A549 (cell line): ENCODE results near the gene TGM6. TPM values are rescaled to one million over a fixed set of nuclear protein-coding genes. Genes with fewer than 3 reads are reported as not detected.
A peak's percentile ranks its signal among the peaks of the same experiment; 100 is the strongest.

Experiments used
- ATAC-seq, 2 experiments: fragments of 200-7000 bp in 1 of 2; fragments of >200 bp in 1 of 2; cut with Nextera tagmentation in 1 of 2; cut with Tn5 transposase in 1 of 2; 3 replicates each; pipeline versions ENCODE4 v1.8.0 to v1.9.1; 2018 to 2020; ENCODE audit warnings: mild to moderate bottlenecking in 1 of 2, moderate library complexity in 1 of 2
- CTCF ChIA-PET: fragments of 300-600 bp; sonication (Branson Sonifier 250); formaldehyde crosslinking; extraction: SDS; loops from one replicate; lab custom pipeline; 2021; ENCODE audit warnings: antibody characterized with exemption, inconsistent platforms; lab: Yijun Ruan, JAX
- POLR2A ChIA-PET: fragments of 350-600 bp; formaldehyde crosslinking; extraction: SDS; loops from one replicate; lab custom pipeline; 2021; ENCODE audit warnings: antibody characterized with exemption, inconsistent platforms; lab: Yijun Ruan, JAX
- DNase-seq, 2 experiments: peaks; one replicate each; pipeline versions ENCODE4 v3.0.0 to v3.0.0-alpha.2; 2011 to 2016; ENCODE audit warnings: low read depth in 1 of 2, low spot score in 1 of 2
- FAIRE-seq: peaks from 2 replicates; lab custom pipeline; 2011; peaks lifted over from hg19 to GRCh38; lab: Jason Lieb, UNC
- H3K27ac ChIP-seq, 2 experiments: fragments of >200 bp; sonication (Bioruptor Twin); formaldehyde crosslinking; 3 replicates each; pipeline ENCODE4 v1.5.1; 2016 to 2017
- H3K4me1 ChIP-seq: fragments of >200 bp; sonication (Bioruptor Twin); formaldehyde crosslinking; 3 replicates; pipeline ENCODE4 v1.6.1; 2016
- H3K4me2 ChIP-seq: fragments of >200 bp; sonication (Bioruptor Twin); formaldehyde crosslinking; 3 replicates; pipeline ENCODE4 v1.6.1; 2016
- H3K4me3 ChIP-seq: fragments of >200 bp; sonication (Bioruptor Twin); formaldehyde crosslinking; 3 replicates; pipeline ENCODE4 v1.5.1; 2016
- H3K9me3 ChIP-seq: fragments of >200 bp; sonication (Bioruptor Twin); formaldehyde crosslinking; 3 replicates; pipeline ENCODE4 v1.6.1; 2016
- BCL3 ChIP-seq: fragments of >200 bp; sonication (Bioruptor Twin); formaldehyde crosslinking; IDR thresholded peaks from 3 replicates; pipeline ENCODE4 v1.6.1; 2016
- CEBPB ChIP-seq, 2 experiments: fragments of >200 bp in 1 of 2; sonication (Bioruptor Twin) in 1 of 2; formaldehyde crosslinking in 1 of 2; IDR thresholded peaks; 2 replicates each; pipeline ENCODE4 v1.6.1; 2012 to 2016
- CTCF ChIP-seq: fragments of >200 bp; sonication (Bioruptor Twin); formaldehyde crosslinking; IDR thresholded peaks from 3 replicates; pipeline ENCODE4 v1.5.1; 2016
- EHF ChIP-seq: fragments of 250-450 bp; sonication (Bioruptor Pico); IDR thresholded peaks from 2 replicates; pipeline ENCODE4 v1.5.0; 2020; ENCODE audit warnings: mild to moderate bottlenecking
- EHMT2 ChIP-seq: fragments of 200-600 bp; sonication (generic); IDR thresholded peaks from 2 replicates; pipeline ENCODE4 v1.6.1; 2016; ENCODE audit warnings: antibody characterized with exemption, low read depth, mild to moderate bottlenecking, moderate library complexity
- ESRRA ChIP-seq: fragments of 150-350 bp; IDR thresholded peaks from 2 replicates; pipeline ENCODE4 v1.6.1; 2014; ENCODE audit warnings: mild to moderate bottlenecking, low read length, borderline replicate concordance
- FOSB ChIP-seq: fragments of 250-450 bp; sonication (Bioruptor Pico); IDR thresholded peaks from 2 replicates; pipeline ENCODE4 v1.5.0; 2020; ENCODE audit warnings: mild to moderate bottlenecking, moderate library complexity
- FOSL2 ChIP-seq, 2 experiments: fragments of 450-650 bp in 1 of 2; fragments of >200 bp in 1 of 2; sonication (Bioruptor Twin) in 1 of 2; formaldehyde crosslinking; IDR thresholded peaks; 2 replicates each; pipeline versions ENCODE4 v1.5.0 to v1.6.1; 2016 to 2020; ENCODE audit warnings: mild to moderate bottlenecking in 1 of 2, moderate library complexity in 1 of 2
- HDAC2 ChIP-seq: fragments of 200-600 bp; sonication (generic); IDR thresholded peaks from 2 replicates; pipeline ENCODE4 v1.6.1; 2016
- HOXB5 ChIP-seq: fragments of 250-450 bp; sonication (Bioruptor Pico); IDR thresholded peaks from 2 replicates; pipeline ENCODE4 v1.5.0; 2020; ENCODE audit warnings: mild to moderate bottlenecking, moderate library complexity
- KDM1A ChIP-seq: fragments of 200-600 bp; sonication (generic); IDR thresholded peaks from 2 replicates; pipeline ENCODE4 v1.6.1; 2016; ENCODE audit warnings: low read depth, mild to moderate bottlenecking
- KDM5A ChIP-seq: fragments of 200-600 bp; sonication (generic); IDR thresholded peaks from 2 replicates; pipeline ENCODE4 v1.6.1; 2016; ENCODE audit warnings: antibody characterized with exemption, mild to moderate bottlenecking
- MAFK ChIP-seq: fragments of 450-650 bp; IDR thresholded peaks from 2 replicates; pipeline ENCODE4 v1.6.1; 2014; ENCODE audit not compliant: partially characterized antibody
- PHF8 ChIP-seq: fragments of 200-600 bp; sonication (generic); IDR thresholded peaks from 2 replicates; pipeline ENCODE4 v1.6.1; 2016; ENCODE audit warnings: low read depth, mild to moderate bottlenecking, antibody characterized with exemption, moderate library complexity, borderline replicate concordance
- RAD21 ChIP-seq, 2 experiments: fragments of >200 bp in 1 of 2; sonication (Bioruptor Twin) in 1 of 2; formaldehyde crosslinking in 1 of 2; IDR thresholded peaks in 1 of 2; conservative IDR thresholded peaks in 1 of 2; 2 replicates in 1 of 2; 3 replicates in 1 of 2; pipeline ENCODE4 v1.6.1; 2012 to 2018; ENCODE audit warnings: inconsistent platforms in 1 of 2
- RCOR1 ChIP-seq: fragments of 150-350 bp; IDR thresholded peaks from 2 replicates; pipeline ENCODE4 v1.6.1; 2014; ENCODE audit warnings: antibody characterized with exemption, low read length, low read depth
- RFX5 ChIP-seq: fragments of 450-650 bp; IDR thresholded peaks from 2 replicates; pipeline ENCODE4 v1.7.1; 2014; ENCODE audit warnings: antibody characterized with exemption, mild to moderate bottlenecking, moderate library complexity
- RNF2 ChIP-seq: fragments of 200-600 bp; sonication (generic); IDR thresholded peaks from 2 replicates; pipeline ENCODE4 v1.6.1; 2016; ENCODE audit warnings: low read depth, mild to moderate bottlenecking, antibody characterized with exemption, moderate library complexity, borderline replicate concordance
- SREBF2 ChIP-seq: fragments of 450-650 bp; IDR thresholded peaks from 2 replicates; pipeline ENCODE4 v1.6.1; 2014; ENCODE audit warnings: mild to moderate bottlenecking, moderate library complexity
- TFCP2L1 ChIP-seq: fragments of 250-450 bp; sonication (Bioruptor Pico); IDR thresholded peaks from 2 replicates; pipeline ENCODE4 v1.5.0; 2021; ENCODE audit warnings: mild to moderate bottlenecking
- TP53 ChIP-seq: fragments of 250-450 bp; sonication (Bioruptor Pico); IDR thresholded peaks from 2 replicates; pipeline ENCODE4 v1.5.0; 2021; ENCODE audit warnings: mild to moderate bottlenecking, moderate library complexity
- USF2 ChIP-seq: fragments of 450-650 bp; IDR thresholded peaks from 2 replicates; pipeline ENCODE4 v1.6.1; 2014; ENCODE audit warnings: antibody characterized with exemption
- ZSCAN20 ChIP-seq: fragments of 250-450 bp; sonication (Bioruptor Pico); IDR thresholded peaks from 2 replicates; pipeline ENCODE4 v1.8.0; 2022; ENCODE audit warnings: mild to moderate bottlenecking, moderate library complexity
- WGBS: methylation state at CpG from one replicate; pipeline ENCODE4 v1.1.6; 2017; ENCODE audit errors: missing lambda C conversion rate; 5-methylcytosine and 5-hydroxymethylcytosine counted together
- polyA plus RNA-seq, 4 experiments: library from polyadenylated mRNA; depleted of rRNA in 3 of 4; stranded (reverse); fragments of >200 nt; fragmentation: RNase III in 1 of 4; extraction: RNeasy Plus Mini Kit Qiagen cat#74134 plus additional on column Dnase treatment in 1 of 4; gene quantifications; 2 replicates in 3 of 4; 3 replicates in 1 of 4; pipeline ENCODE4 v1.2.3, GENCODE V29; 2011 to 2017

The TGM6 gene
- polyA plus RNA-seq, 2 of the 4 experiments (the other 2 are of a cell fraction), result not detected

GRCh38 chr20:2387180-2387577 lies 6.5 kb downstream of the TGM6 start:
- ChIA-PET CTCF (interaction anchor here (0.7 to 8.2 kb wide), 13 partner anchors 9 to 179 kb away, joined by 3 to 51 read pairs (median 4); partner anchors contain the start of gene SNRPB), POLR2A (no interaction called here)
- TF ChIP-seq CEBPB (IDR thresholded peaks at IDR 0.05), result no peak
- no peak for TF ChIP-seq FOSB (CRISPR knock-in tag)
- no peak for TF ChIP-seq EHMT2
- no peak for TF ChIP-seq RFX5
- peak in 1 of 2 experiments; percentile 32; a peak in 2 of 5 replicates for TF ChIP-seq RAD21 (conservative IDR thresholded peaks at IDR 0.05 in 1 of 2, IDR thresholded peaks at IDR 0.05 in 1 of 2)
- peak; percentile 20; the same call in 2 of the 3 replicates for TF ChIP-seq CTCF
- no peak overlapping the region for H3K4me2 ChIP-seq
- ATAC-seq, result peak in 1 of 2 experiments; percentile 79; a peak in 3 of 6 replicates
- no peak overlapping the region for H3K27ac ChIP-seq
- 0% methylated on average over 2 of the region's 2 CpGs for WGBS
- peaks cover 17% of the 10 kb centered on the region for H3K9me3 ChIP-seq
- peak; percentile 46 to 51 for DNase-seq
- no peaks in the 10 kb centered on the region for H3K4me1 ChIP-seq
- no peak for FAIRE-seq
- no peak overlapping the region for H3K4me3 ChIP-seq

GRCh38 chr20:2387580-2387979 lies 6.9 kb downstream of the TGM6 start:
- CTCF ChIA-PET, result interaction anchor here (0.7 to 8.2 kb wide), 13 partner anchors 8 to 180 kb away, joined by 3 to 51 read pairs (median 4); partner anchors contain the start of gene SNRPB
- TF ChIP-seq RNF2 (no peak), HOXB5 (CRISPR knock-in tag) (no peak), MAFK (no peak), CEBPB (IDR thresholded peaks at IDR 0.05) (no peak), EHMT2 (no peak), EHF (CRISPR knock-in tag) (no peak), HDAC2 (no peak), FOSL2 (IDR thresholded peaks at IDR 0.05) (no peak), FOSL2 (CRISPR knock-in tag; IDR thresholded peaks at IDR 0.05) (no peak), FOSB (CRISPR knock-in tag) (no peak), ESRRA (no peak), RCOR1 (no peak), KDM5A (no peak), KDM1A (no peak), PHF8 (no peak), SREBF2 (no peak), USF2 (no peak)
- 44% methylated on average over 4 of the region's 4 CpGs for WGBS
- DNase-seq, result no peak
- no peak overlapping the region for H3K4me2 ChIP-seq
- FAIRE-seq, result no peak
- H3K4me1 ChIP-seq, result no peaks in the 10 kb centered on the region
- H3K9me3 ChIP-seq, result peaks cover 17% of the 10 kb centered on the region
- H3K4me3 ChIP-seq, result no peak overlapping the region
- POLR2A ChIA-PET, result no interaction called here
- no peak for ATAC-seq
- H3K27ac ChIP-seq, result no peak overlapping the region

- ATAC-seq (no peak), DNase-seq (no peak), FAIRE-seq (no peak)
- H3K4me2 ChIP-seq, result no peak overlapping the region
- H3K9me3 ChIP-seq, result peaks cover 15% of the 10 kb centered on the region
- H3K27ac ChIP-seq, result no peak overlapping the region
- ChIA-PET POLR2A (no interaction called here), CTCF (interaction anchor here (0.7 to 3.3 kb wide), 4 partner anchors 12 to 184 kb away, joined by 3 to 21 read pairs (median 4); no protein-coding TSS in a partner anchor)
- H3K4me1 ChIP-seq, result no peaks in the 10 kb centered on the region
- no peak overlapping the region for H3K4me3 ChIP-seq
- 16% methylated on average over 7 of the region's 7 CpGs for WGBS
- TF ChIP-seq ESRRA (no peak), BCL3 (no peak), EHMT2 (no peak), TFCP2L1 (CRISPR knock-in tag) (no peak), KDM1A (no peak), TP53 (CRISPR knock-in tag) (no peak), ZSCAN20 (CRISPR knock-in tag) (no peak), RFX5 (no peak), RAD21 (conservative IDR thresholded peaks at IDR 0.05 in 1 of 2, IDR thresholded peaks at IDR 0.05 in 1 of 2) (no peak)
These were observed 10.4 kb downstream of the TGM6 start for GRCh38 chr20:2390951-2391675.
